Measurements from ENCODE around the gene ITPKB.
A peak's percentile ranks its signal among the peaks of the same experiment; 100 is the strongest.

The ITPKB gene

GRCh38 chr1:226698659-226699058 is 40.4 kb downstream of the ITPKB start:
- TF ChIP-seq, protein P1, sequence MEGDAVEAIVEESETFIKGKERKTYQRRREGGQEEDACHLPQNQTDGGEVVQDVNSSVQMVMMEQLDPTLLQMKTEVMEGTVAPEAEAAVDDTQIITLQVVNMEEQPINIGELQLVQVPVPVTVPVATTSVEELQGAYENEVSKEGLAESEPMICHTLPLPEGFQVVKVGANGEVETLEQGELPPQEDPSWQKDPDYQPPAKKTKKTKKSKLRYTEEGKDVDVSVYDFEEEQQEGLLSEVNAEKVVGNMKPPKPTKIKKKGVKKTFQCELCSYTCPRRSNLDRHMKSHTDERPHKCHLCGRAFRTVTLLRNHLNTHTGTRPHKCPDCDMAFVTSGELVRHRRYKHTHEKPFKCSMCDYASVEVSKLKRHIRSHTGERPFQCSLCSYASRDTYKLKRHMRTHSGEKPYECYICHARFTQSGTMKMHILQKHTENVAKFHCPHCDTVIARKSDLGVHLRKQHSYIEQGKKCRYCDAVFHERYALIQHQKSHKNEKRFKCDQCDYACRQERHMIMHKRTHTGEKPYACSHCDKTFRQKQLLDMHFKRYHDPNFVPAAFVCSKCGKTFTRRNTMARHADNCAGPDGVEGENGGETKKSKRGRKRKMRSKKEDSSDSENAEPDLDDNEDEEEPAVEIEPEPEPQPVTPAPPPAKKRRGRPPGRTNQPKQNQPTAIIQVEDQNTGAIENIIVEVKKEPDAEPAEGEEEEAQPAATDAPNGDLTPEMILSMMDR (IDR thresholded peaks at IDR 0.05; ENCODE audit: low read length, missing control alignments): no peak
- DNase-seq (ENCODE audit: low read depth): no peak
- H3K4me3 ChIP-seq (replicated peaks; ENCODE audit: low read depth, low read length): no peak overlapping the region

- TF ChIP-seq, protein P1 (IDR thresholded peaks at IDR 0.05; ENCODE audit: low read length, missing control alignments): no peak
- DNase-seq (ENCODE audit: low read depth): no peak
- H3K4me3 ChIP-seq (replicated peaks; ENCODE audit: low read depth, low read length): no peak overlapping the region
Observed at GRCh38 chr1:226697929-226698544, 41.0 kb downstream of the ITPKB start.

DNA sequence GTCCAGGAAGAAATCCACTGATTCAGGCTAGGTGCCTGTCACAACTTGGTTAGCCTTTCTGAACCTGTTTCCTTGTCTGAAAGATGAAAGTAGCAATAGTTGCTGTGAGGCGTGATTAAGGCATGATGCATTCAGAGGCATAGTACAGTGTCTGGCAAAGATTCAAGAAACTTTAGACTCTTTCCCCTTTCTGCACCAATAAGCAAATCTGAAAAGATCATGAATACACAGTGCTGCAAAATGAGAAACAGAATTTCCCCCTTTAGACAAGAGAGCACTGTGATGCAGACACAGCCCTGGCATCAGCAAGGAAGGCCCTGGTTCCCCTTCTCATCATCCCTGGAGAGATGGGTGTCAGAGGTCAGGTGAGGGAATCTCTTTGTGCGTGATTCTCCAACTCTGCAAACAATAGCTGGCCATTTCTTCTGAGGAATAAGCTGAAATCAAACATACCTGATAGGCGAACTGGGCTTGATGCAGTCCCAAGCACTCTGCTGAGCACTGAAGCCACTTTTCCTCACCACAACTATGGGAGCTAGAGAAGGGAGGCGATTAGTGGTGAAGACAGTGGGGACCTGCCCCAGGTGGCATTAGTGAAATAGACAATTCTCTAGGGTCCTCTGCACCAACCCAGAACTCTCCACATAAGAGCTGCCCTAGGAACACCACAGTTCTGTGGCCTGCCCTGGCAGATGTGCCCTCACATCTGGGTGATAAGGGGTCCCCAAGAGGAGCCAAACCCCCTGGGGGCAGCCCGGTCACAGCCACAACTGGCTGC is 41.7 kb downstream of the ITPKB start:
- TF ChIP-seq, protein P1 (IDR thresholded peaks at IDR 0.05; ENCODE audit: low read length, missing control alignments): no peak
- DNase-seq (ENCODE audit: low read depth): peak; percentile 73
- no peak overlapping the region for H3K4me3 ChIP-seq (replicated peaks; ENCODE audit: low read depth, low read length)

- no peak for DNase-seq (ENCODE audit: low read depth)
- no peak overlapping the region for H3K4me3 ChIP-seq (replicated peaks; ENCODE audit: low read depth, low read length)
- TF ChIP-seq, protein P1 (IDR thresholded peaks at IDR 0.05; ENCODE audit: low read length, missing control alignments): no peak
Observed at GRCh38 chr1:226696547-226696946, 42.5 kb downstream of the ITPKB start.

DNA sequence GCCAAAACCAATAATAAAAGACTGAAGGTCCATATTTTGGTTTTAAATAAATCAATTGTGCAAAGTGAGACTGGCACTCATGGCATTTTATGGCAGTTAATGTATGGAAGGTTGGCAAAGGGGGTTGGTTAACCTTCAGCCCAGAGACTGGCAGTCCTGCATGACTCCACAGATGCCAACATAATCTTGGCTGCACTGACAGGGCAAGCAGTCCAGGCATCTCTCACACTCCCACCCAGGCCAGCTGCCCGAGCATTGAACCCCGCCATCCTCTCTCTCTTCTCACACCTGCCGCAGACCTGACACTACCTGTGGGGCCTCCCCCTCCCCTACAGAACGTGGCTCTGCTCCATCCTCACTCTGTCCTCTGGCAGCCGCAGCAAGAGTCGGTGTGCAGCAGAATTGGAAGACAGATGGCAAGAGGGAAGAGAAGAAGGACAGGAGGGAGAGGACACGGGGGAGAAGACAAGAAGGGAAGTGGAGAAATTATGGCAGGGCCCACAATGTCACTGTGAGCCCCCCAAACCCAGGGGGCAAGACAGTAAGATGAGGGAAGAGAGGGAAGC is 43.7 kb downstream of the ITPKB start:
- no peak for DNase-seq (ENCODE audit: low read depth)
- TF ChIP-seq, protein P1 (IDR thresholded peaks at IDR 0.05; ENCODE audit: low read length, missing control alignments): no peak
- H3K4me3 ChIP-seq (replicated peaks; ENCODE audit: low read depth, low read length): no peak overlapping the region

- TF ChIP-seq, protein P1 (IDR thresholded peaks at IDR 0.05; ENCODE audit: low read length, missing control alignments): no peak
Observed at GRCh38 chr1:226692823-226693222, 46.3 kb downstream of the ITPKB start.

More at GRCh38 chr1:226692823-226693222, 46.3 kb downstream of the ITPKB start:
- H3K4me3 ChIP-seq (replicated peaks; ENCODE audit: low read depth, low read length): no peak overlapping the region
- DNase-seq (ENCODE audit: low read depth): no peak
